GM21515 (cell line): ENCODE results near the gene SLC25A31.

ENCODE experiments used
- ATAC-seq: cut with Tn5 transposase; IDR thresholded peaks from one replicate; pipeline ENCODE4 v1.9.1; 2021; ENCODE audit not compliant: unreplicated experiment

Gene SLC25A31

GRCh38 chr4:127730142-127730913, at the start of gene SLC25A31:
SLC25A31 (plus strand) TSS chr4:127730400; CDS start chr4:127730546, 146 bp downstream.
- ATAC-seq = no peak

- no peak for ATAC-seq
These were observed 44.9 kb upstream of the SLC25A31 start for GRCh38 chr4:127685292-127685691.

DNA sequence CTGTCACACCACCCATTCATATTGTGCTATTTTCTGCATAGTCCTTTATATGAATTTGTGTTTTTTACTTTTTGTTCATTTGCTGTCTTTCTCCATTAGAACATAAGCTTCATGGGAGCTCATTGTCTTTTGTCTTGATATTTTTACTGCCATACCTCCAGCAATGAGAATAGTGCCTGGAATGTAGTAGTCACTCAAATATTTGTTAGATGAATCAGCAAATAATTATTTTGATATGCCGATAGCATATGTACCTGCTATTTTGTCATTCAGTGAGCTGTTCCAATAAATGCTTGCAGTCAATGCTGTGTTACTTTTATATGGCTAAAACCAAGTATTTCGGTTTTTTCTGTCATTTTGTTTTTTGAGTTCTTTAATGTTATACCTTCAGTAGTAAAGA, 43.5 kb upstream of the SLC25A31 start:
- no peak for ATAC-seq

DNA sequence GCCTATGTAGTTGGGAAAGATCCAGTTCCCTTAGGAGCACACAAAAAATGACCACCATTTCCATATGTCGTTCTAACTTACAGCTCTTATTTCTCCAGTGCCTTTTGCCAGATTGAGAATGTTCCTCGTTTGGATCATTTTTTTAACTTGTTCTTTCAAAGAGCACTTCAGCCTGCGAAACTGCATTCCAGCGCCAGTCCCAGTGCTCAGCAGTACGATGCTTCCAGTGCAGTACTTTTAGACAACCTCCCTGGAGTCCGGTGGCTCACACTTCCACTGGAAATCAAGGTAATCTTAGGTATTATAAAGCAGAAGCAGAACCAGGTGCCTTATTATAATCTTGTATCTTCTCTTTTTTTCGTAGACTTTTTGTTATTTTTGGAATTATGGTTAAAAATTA, 42.6 kb upstream of the SLC25A31 start:
- no peak for ATAC-seq

DNA sequence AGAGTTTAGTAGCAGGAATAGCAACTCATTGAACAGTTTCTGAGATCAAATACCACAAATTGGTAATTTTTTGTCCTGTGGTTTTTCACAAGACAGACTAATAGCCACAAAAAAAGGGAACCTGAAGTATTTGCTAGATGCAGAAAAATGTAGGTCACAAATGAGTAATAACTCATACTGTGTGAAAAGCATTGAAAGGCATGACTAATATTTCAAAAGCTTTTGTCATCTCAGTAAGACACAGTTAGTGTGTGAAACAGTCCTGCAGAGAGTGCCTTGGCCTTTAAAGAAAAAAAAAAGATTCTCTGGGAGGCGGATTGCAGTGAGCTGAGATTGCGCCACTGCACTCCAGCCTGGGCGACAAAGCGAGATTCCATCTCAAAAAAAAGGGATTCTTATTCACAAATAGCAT, 31.4 kb upstream of the SLC25A31 start:
- peak; percentile 100 for ATAC-seq

- no peak for ATAC-seq
These were observed 21.2 kb upstream of the SLC25A31 start for GRCh38 chr4:127708985-127709384.

DNA sequence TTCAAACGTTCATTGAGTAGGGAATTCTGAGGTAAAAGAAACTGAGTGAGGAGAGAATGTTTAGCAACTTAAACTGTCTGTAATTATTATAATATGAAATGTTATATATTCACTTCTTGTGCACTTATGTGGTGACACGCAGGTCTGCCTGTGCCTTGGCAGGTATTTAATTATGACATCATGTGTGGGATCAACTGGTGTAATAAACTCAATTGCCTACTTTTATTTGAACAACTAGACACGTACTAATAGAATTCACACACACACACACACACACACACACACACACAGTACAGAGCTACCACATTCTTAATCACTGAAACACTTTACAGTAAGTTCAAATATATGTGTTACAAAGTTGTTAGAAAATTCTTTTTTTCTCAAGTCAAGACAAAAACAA, 20.7 kb upstream of the SLC25A31 start:
- no peak for ATAC-seq

DNA sequence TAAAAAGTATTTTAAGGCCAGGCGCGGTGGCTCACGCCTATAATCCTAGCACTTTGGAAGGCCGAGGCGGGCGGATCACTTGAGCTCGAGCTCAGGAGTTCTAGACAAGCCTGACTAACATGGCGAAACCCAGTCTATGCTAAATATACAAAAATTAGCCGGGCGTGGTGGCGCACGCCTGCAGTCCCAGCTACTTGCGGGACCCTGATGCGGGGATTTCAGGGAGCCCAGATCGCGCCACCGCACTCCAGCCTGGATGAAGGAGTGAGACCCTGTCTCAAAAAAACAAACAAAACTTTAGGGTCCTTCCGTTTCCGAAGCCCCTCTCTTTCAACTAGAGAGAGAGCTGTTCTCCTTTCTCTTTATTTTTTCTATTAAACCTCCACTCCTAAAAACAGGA, 1.2 kb downstream of the SLC25A31 start:
- ATAC-seq = no peak

DNA sequence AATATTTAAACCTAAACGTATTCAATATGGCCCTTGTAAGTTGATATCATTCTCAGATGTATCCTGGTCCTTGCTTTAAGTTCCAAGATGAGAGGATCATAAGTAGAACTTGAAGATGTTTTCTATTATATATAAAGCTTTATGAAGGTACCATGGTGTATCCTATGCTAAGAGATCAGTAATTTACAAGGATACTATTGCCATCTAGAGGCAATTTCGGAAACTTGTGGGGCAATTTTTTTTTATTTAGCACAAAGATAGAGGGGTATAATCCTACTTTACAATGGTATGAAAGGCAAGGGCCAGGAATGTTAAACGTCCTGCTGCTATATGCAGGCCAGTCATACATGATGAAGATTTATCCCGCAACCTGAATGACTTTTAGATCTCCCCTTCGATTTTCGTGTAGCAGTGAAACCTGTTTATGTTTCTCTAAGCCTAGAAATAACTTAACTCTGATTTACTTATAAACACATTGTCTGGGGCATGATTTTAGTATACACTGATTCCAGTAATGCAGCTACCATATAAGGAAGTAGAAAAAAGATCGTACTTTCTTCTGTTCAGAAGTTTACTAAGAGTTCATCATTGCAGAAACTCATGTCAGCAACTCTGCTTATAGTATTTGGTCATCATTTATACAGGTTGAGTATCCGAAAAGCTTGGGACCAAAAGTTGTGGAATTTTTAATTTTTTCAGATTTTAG, 2.6 kb downstream of the SLC25A31 start:
- peak; percentile 79 for ATAC-seq

GRCh38 chr4:127734976-127735375, 4.8 kb downstream of the SLC25A31 start:
- ATAC-seq = no peak

GRCh38 chr4:127737295-127737694, 7.1 kb downstream of the SLC25A31 start:
- ATAC-seq = no peak

GRCh38 chr4:127741247-127741646, 11.0 kb downstream of the SLC25A31 start:
- no peak for ATAC-seq

GRCh38 chr4:127747883-127748282, 17.7 kb downstream of the SLC25A31 start:
- ATAC-seq = no peak

DNA sequence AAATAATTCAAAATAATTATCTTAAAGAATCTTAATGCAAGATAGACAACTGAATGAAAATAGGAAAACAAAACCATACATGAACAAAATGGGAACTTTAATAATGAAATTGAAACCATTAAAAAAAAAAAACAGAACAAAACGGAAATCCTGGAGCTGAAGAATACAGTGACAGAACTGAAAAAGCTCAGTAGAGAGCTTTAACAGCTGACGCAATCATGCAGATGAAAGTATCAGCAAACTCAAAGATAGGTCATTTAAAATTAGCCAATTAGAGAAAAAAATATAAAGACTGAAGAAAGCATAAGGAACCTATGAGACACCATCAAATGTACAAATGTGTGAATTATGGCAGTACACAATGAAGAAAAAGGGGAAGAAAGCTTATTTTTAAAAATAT, 18.8 kb downstream of the SLC25A31 start:
- no peak for ATAC-seq

GRCh38 chr4:127756906-127757305, 26.7 kb downstream of the SLC25A31 start:
- ATAC-seq = no peak

DNA sequence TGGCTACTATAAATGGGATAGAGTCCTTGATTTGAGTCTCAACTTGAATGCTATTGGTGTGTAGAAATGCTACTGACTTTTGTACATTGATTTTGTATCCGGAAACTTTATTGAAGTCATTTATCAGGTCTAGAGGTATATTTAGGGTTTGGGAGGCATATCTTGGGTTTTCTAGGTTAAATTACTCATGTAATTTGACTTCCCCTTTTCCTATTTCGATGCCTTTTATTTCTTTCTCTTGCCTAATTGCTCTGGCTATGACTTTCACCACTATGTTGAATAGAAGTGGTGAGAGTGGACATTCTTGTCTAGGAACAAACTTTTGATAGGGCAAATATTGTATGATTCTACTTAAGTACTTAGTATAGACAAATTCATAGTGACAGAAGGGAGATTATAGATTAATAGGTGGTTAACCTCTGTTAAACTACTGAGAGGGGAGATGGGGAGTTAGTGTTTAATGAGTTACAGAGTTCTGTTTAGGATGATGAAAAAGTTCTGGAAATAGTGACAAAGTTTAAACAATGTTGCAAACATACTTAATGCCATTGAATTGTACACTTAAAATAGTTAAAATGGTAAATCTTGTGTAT, 29.1 kb downstream of the SLC25A31 start:
- ATAC-seq = no peak

DNA sequence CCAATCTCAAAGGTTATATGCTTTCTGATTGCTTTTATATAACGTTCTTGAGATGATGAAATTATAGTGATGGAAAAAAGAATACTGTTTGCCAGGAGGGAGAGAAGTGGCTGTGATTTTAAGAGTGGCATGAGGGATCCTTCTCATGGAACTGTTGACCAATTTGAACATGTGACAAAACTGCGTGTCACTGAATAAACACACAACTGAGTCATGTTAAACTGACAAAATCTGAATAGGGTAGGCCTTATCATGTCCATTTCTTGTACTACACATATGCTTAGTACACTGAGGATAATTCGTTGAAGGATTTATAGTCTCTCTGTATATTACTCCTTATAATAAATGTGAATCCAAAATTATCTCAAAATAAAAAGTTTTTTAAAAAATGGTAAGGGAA, 29.7 kb downstream of the SLC25A31 start:
- ATAC-seq = no peak

DNA sequence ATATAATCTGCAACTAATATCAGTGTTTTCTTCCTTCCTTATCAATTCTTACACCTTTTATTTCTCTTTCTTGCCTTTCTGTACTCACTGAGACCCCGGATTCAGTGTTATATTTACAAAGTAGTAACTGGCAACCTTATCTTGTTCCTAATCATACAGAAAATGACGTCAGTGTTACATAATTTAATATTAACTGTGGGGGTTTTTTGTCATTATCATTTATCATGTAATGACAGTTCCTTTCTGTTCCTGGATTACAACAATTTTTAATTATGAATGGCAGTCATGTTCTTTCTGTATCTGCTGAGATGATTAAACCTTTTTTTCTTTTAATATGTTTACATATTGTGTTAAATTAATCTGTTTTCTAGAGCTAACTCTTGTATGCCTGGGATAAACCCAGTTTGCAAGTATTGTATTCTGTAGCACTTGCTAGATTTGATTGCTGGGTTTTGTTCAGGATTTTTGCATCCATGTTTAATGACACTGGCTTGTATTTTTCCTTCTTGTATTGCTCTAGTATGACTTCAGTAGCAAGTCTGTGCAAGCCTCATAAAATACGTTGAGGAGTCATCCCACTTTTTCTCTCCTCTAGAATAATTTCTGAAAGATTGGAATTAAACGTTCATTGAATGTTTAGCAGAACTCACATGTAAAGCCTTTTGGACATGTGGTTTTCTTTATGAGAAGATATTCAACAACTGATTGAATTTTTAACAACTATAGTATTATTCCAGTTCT, 41.5 kb downstream of the SLC25A31 start:
- ATAC-seq = no peak

DNA sequence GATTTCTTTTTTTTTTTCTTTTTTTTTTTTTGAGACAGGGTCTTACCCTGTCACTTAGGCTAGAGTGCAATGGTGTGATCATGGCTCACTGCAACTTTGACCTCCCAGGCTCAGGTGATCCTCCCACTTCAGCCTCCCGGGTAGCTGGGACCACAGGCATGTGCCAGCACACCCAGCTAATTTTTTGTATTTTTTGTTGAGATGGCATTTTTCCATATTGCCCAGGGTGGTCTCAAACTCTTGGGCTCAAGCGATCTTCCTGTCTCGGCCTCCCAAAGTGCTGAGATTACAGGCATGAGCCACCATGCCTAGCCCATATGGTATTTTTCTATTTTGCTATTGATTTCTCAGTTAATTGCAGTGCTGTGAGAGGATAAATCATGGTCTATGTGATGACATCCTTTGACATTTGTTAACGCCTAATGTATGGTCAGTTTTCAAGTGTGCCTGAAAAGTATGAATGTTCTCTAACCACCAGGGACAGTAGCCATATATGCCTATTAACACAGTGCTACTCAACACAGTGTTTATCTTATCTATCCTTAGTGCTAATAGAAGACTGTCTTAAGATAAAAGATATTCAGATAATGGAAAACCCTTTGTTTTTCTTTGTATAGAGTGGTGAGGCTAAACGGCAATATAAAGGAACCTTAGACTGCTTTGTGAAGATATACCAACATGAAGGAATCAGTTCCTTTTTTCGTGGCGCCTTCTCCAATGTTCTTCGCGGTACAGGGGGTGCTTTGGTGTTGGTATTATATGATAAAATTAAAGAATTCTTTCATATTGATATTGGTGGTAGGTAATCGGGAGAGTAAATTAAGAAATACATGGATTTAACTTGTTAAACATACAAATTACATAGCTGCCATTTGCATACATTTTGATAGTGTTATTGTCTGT, 42.8 kb downstream of the SLC25A31 start:
- ATAC-seq = no peak

DNA sequence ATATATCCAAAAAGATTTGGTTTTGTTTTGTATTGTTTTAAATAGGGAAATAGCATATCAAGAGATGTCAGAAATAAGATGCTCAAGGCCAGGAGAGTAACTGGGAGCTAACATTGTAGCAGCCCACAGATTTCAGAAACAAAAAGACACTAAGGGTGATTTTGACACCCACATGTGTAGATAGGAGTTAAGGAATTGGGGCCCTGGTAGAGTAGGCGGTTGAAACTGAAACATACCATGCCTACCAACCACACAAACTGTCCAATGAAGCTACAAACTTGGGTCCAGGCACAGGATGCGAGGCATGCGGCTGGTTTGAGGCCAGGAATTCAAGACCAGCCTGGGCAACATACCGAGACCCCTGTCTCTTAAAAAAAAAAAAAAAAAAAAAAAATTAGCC, 45.6 kb downstream of the SLC25A31 start:
- no peak for ATAC-seq
